Right lobe of liver (tissue), 6 donors: ENCODE data around the gene LMO7. TPM values are rescaled to one million over a fixed set of nuclear protein-coding genes. Genes with fewer than 3 reads are reported as not detected.
A peak's percentile ranks its signal among the peaks of the same experiment; 100 is the strongest.

Experiments used
- ATAC-seq, 4 donors: fragments of 200-7000 bp; cut with Tn5 transposase; one replicate each; pipeline ENCODE4 v1.9.1; 2020; ENCODE audit warnings: mild to moderate bottlenecking in 4 of 4, moderate library complexity in 4 of 4
- DNase-seq, 3 donors: peaks; one replicate each; pipeline ENCODE4 v3.0.0-alpha.2; 2020
- H3K27ac ChIP-seq, 3 donors: fragments of 200-600 bp; one replicate each; pipeline ENCODE4 v1.8.0; 2022
- H3K27me3 ChIP-seq, 2 donors: fragments of 200-600 bp; one replicate each; pipeline ENCODE4 v1.8.0; 2022
- H3K36me3 ChIP-seq, 4 donors: fragments of 200-600 bp; sonication (generic) in 1 of 4; one replicate each; pipeline versions ENCODE4 v1.5.1 to v1.8.0; 2017 to 2022; ENCODE audit warnings: control low read depth in 1 of 4
- H3K4me1 ChIP-seq, 4 donors: fragments of 200-600 bp; sonication (generic) in 1 of 4; one replicate each; pipeline versions ENCODE4 v1.5.1 to v1.8.0; 2017 to 2022; ENCODE audit warnings: control low read depth in 1 of 4
- H3K4me3 ChIP-seq, 3 donors: fragments of 200-600 bp; one replicate each; pipeline ENCODE4 v1.8.0; 2022
- H3K9me3 ChIP-seq, 4 donors: fragments of 200-600 bp; sonication (generic) in 1 of 4; one replicate each; pipeline versions ENCODE4 v1.5.1 to v1.8.0; 2017 to 2022; ENCODE audit warnings: control low read depth in 1 of 4
- CTCF ChIP-seq, 4 donors: fragments of 200-600 bp in 3 of 4; fragments of 450-650 bp in 1 of 4; IDR thresholded peaks; one replicate each; pipeline versions ENCODE4 v1.5.1 to v1.8.0; 2016 to 2022; ENCODE audit warnings: antibody characterized with exemption in 4 of 4, mild to moderate bottlenecking in 2 of 4
- POLR2A ChIP-seq: fragments of 450-650 bp; IDR thresholded peaks from one replicate; pipeline ENCODE4 v1.6.1; 2017; ENCODE audit warnings: antibody characterized with exemption, mild to moderate bottlenecking
- WGBS: methylation state at CpG from one replicate; pipeline ENCODE4 v1.1.6; 2018; ENCODE audit warnings: low coverage, low lambda C conversion rate; ENCODE audit not compliant: insufficient coverage; ENCODE audit errors: missing lambda C conversion rate; 5-methylcytosine and 5-hydroxymethylcytosine counted together
- intact Hi-C, 2 donors: fragments of 100-400 bp; cut with DNase I; formaldehyde crosslinking; loops; one replicate each; pipeline versions ENCODE4 v1.11.2 to v1.14.1; 2022
- total RNA-seq, 6 experiments: library from RNA; depleted of rRNA in 2 of 6; stranded (reverse); fragments of >200 nt in 2 of 6; fragmentation: NEBNext Ultra II Directional in 3 of 6; extraction: Animal tissue kit (Norgen Biotek cat#: 25700) in 3 of 6; gene quantifications; one replicate each; pipeline versions ENCODE4 v1.1.0 to v1.2.4, GENCODE V29; 2016 to 2023
- donor health status: DM: no; HTN: yes; CAD: no.
- donor health status: DM: no; HTN: no; CAD: no.
- donor health status: DM: no; HTN: no; CAD: no.
- donor health status: DM: no; HTN: yes; CAD: no.
- donor health status: DM: no; HTN: yes; CAD: no.

The LMO7 gene
- total RNA-seq, 6 experiments from 2014 or later = 42.3 to 60.2 (median 51.1) TPM

GRCh38 chr13:75873494-75873893 lies 237.4 kb downstream of the LMO7 start:
- 67% methylated on average over 9 of the region's 10 CpGs for WGBS
- TF ChIP-seq POLR2A = no peak
- no peak for TF ChIP-seq CTCF (IDR thresholded peaks at IDR 0.05)
- H3K36me3 ChIP-seq = no peaks in the 10 kb centered on the region
- H3K4me3 ChIP-seq = no peak overlapping the region
- intact Hi-C loops = loop anchor here (10.0 kb wide), 2 partner anchors 141 to 601 kb away; no protein-coding TSS in a partner anchor
- no peak for ATAC-seq
- no peaks in the 10 kb centered on the region for H3K27me3 ChIP-seq
- H3K9me3 ChIP-seq = no peaks in the 10 kb centered on the region
- DNase-seq = no peak
- H3K27ac ChIP-seq = no peak overlapping the region
- no peaks in the 10 kb centered on the region for H3K4me1 ChIP-seq

GRCh38 chr13:75875450-75875849 lies 239.3 kb downstream of the LMO7 start:
- intact Hi-C loops = loop anchor here (10.0 kb wide), 2 partner anchors 139 to 599 kb away; no protein-coding TSS in a partner anchor
- TF ChIP-seq POLR2A = no peak
- no peak for TF ChIP-seq CTCF (IDR thresholded peaks at IDR 0.05)
- H3K9me3 ChIP-seq = no peaks in the 10 kb centered on the region
- H3K27me3 ChIP-seq = no peaks in the 10 kb centered on the region
- DNase-seq (no peak), ATAC-seq (no peak)
- no peaks in the 10 kb centered on the region for H3K4me1 ChIP-seq
- no peaks in the 10 kb centered on the region for H3K36me3 ChIP-seq
- WGBS = 71% methylated on average over 1 of the region's 1 CpG
- no peak overlapping the region for H3K27ac ChIP-seq
- H3K4me3 ChIP-seq = no peak overlapping the region

- Histone ChIP-seq H3K27me3 (no peaks in the 10 kb centered on the region), H3K36me3 (no peaks in the 10 kb centered on the region), H3K4me1 (peaks cover 0 to 9% (median 0%) of the 10 kb centered on the region in 4 donors), H3K9me3 (no peaks in the 10 kb centered on the region), H3K27ac (no peak overlapping the region), H3K4me3 (no peak overlapping the region)
- peak; percentile 90 to 94 (median 92) for ATAC-seq
- peak in 1 of 3 donors; percentile 59 for DNase-seq
- intact Hi-C loops = loop anchor here (10.0 kb wide), 2 partner anchors 138 to 598 kb away; no protein-coding TSS in a partner anchor
- TF ChIP-seq CTCF (IDR thresholded peaks at IDR 0.05) (peak; percentile 79 to 90 (median 88)), POLR2A (no peak)
- 6% methylated on average over 11 of the region's 11 CpGs for WGBS
Observed at GRCh38 chr13:75876142-75877050, 240.3 kb downstream of the LMO7 start.

- intact Hi-C loops = loop anchor here (10.0 kb wide), 2 partner anchors 138 to 598 kb away; no protein-coding TSS in a partner anchor
- no peak overlapping the region for H3K27ac ChIP-seq
- peaks cover 0 to 11% (median 0%) of the 10 kb centered on the region in 4 donors for H3K4me1 ChIP-seq
- H3K27me3 ChIP-seq = no peaks in the 10 kb centered on the region
- H3K4me3 ChIP-seq = no peak overlapping the region
- no peak for TF ChIP-seq CTCF (IDR thresholded peaks at IDR 0.05)
- no peak for TF ChIP-seq POLR2A
- no peaks in the 10 kb centered on the region for H3K9me3 ChIP-seq
- 75% methylated on average over 1 of the region's 3 CpGs for WGBS
- ATAC-seq (no peak), DNase-seq (no peak)
- no peaks in the 10 kb centered on the region for H3K36me3 ChIP-seq
Observed at GRCh38 chr13:75877071-75877470, 240.9 kb downstream of the LMO7 start.
